Neural progenitor cell (in vitro differentiated cells): ENCODE data around the gene SYNE3.

Source experiments
- EZH2phosphoT487 ChIP-seq: fragments of 200-600 bp; sonication (generic); IDR thresholded peaks from 2 replicates; pipeline ENCODE4 v1.6.1; 2017; ENCODE audit warnings: antibody characterized with exemption
- TF ChIP-seq, protein P1 (sequence below): fragments of 200-600 bp; sonication (generic); IDR thresholded peaks from 2 replicates; pipeline ENCODE4 v1.5.1; 2017; ENCODE audit warnings: antibody characterized with exemption, mild to moderate bottlenecking

DNA sequence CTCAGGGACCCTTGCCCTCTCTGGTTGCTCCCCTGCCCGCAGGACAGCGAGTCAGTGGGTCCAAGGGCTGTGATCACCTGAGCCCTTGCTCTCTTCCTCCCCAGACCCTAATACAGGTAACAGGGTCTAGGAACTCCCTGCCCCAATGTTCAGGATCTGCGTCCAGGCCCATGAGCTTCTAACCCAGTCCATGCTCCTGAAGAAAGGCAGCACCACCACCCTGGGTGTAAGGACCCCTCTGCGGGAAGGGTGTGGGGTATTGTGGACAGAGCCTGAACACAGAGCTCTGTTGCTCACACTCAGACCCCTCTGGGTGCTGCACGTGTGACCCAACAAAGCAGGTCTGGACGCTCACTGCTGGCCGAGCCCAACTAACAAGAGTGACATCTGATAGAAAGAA is 36.7 kb upstream of the SYNE3 start:
- TF ChIP-seq, protein P1, sequence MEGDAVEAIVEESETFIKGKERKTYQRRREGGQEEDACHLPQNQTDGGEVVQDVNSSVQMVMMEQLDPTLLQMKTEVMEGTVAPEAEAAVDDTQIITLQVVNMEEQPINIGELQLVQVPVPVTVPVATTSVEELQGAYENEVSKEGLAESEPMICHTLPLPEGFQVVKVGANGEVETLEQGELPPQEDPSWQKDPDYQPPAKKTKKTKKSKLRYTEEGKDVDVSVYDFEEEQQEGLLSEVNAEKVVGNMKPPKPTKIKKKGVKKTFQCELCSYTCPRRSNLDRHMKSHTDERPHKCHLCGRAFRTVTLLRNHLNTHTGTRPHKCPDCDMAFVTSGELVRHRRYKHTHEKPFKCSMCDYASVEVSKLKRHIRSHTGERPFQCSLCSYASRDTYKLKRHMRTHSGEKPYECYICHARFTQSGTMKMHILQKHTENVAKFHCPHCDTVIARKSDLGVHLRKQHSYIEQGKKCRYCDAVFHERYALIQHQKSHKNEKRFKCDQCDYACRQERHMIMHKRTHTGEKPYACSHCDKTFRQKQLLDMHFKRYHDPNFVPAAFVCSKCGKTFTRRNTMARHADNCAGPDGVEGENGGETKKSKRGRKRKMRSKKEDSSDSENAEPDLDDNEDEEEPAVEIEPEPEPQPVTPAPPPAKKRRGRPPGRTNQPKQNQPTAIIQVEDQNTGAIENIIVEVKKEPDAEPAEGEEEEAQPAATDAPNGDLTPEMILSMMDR = no peak
- no peak for TF ChIP-seq EZH2phosphoT487
